ENCODE results near the gene NINJ2.

Gene NINJ2

GRCh38 chr12:593396-594270 is 69.6 kb downstream of the NINJ2 start:
- Histone ChIP-seq H3K4me2 (ENCODE audit: low read length) (no peak overlapping the region), H3K9ac (no peak overlapping the region), H3K79me2 (no peaks in the 10 kb centered on the region), H3K4me1 (no peaks in the 10 kb centered on the region), H2AFZ (no peak overlapping the region), H3K27ac (no peak overlapping the region), H3K4me3 (ENCODE audit: low read depth, low read length) (no peak overlapping the region), H3K27me3 (ENCODE audit: control insufficient read depth, insufficient read depth, low read length) (no peaks in the 10 kb centered on the region), H3K36me3 (ENCODE audit: control insufficient read depth, insufficient read depth, low read length) (no peaks in the 10 kb centered on the region), H3K9me3 (ENCODE audit: control insufficient read depth, low read length) (no peaks in the 10 kb centered on the region)
- TF ChIP-seq CTCF (IDR thresholded peaks at IDR 0.05) = no peak

GRCh38 chr12:592024-592505 is 71.2 kb downstream of the NINJ2 start:
- Histone ChIP-seq H3K4me3 (ENCODE audit: low read depth, low read length) (no peak overlapping the region), H2AFZ (no peak overlapping the region), H3K9me3 (ENCODE audit: control insufficient read depth, low read length) (no peaks in the 10 kb centered on the region), H3K79me2 (no peaks in the 10 kb centered on the region), H3K4me1 (no peaks in the 10 kb centered on the region), H3K27me3 (ENCODE audit: control insufficient read depth, insufficient read depth, low read length) (no peaks in the 10 kb centered on the region), H3K4me2 (ENCODE audit: low read length) (no peak overlapping the region), H3K27ac (no peak overlapping the region), H3K36me3 (ENCODE audit: control insufficient read depth, insufficient read depth, low read length) (no peaks in the 10 kb centered on the region), H3K9ac (no peak overlapping the region)
- TF ChIP-seq CTCF (IDR thresholded peaks at IDR 0.05) = no peak

GRCh38 chr12:591167-592023 is 71.8 kb downstream of the NINJ2 start:
- H3K27me3 ChIP-seq (ENCODE audit: control insufficient read depth, insufficient read depth, low read length) = no peaks in the 10 kb centered on the region
- H3K27ac ChIP-seq = no peak overlapping the region
- H3K9me3 ChIP-seq (ENCODE audit: control insufficient read depth, low read length) = no peaks in the 10 kb centered on the region
- TF ChIP-seq CTCF (IDR thresholded peaks at IDR 0.05) = no peak
- no peaks in the 10 kb centered on the region for H3K4me1 ChIP-seq
- no peaks in the 10 kb centered on the region for H3K36me3 ChIP-seq (ENCODE audit: control insufficient read depth, insufficient read depth, low read length)
- no peak overlapping the region for H2AFZ ChIP-seq
- H3K79me2 ChIP-seq = no peaks in the 10 kb centered on the region
- no peak overlapping the region for H3K9ac ChIP-seq
- no peak overlapping the region for H3K4me3 ChIP-seq (ENCODE audit: low read depth, low read length)
- H3K4me2 ChIP-seq (ENCODE audit: low read length) = no peak overlapping the region

GRCh38 chr12:590206-590750 is 73.0 kb downstream of the NINJ2 start:
- Histone ChIP-seq H3K9ac (no peak overlapping the region), H3K4me1 (no peaks in the 10 kb centered on the region), H3K4me3 (ENCODE audit: low read depth, low read length) (no peak overlapping the region), H3K4me2 (ENCODE audit: low read length) (no peak overlapping the region), H3K27ac (no peak overlapping the region), H2AFZ (no peak overlapping the region), H3K9me3 (ENCODE audit: control insufficient read depth, low read length) (no peaks in the 10 kb centered on the region), H3K36me3 (ENCODE audit: control insufficient read depth, insufficient read depth, low read length) (no peaks in the 10 kb centered on the region), H3K79me2 (no peaks in the 10 kb centered on the region), H3K27me3 (ENCODE audit: control insufficient read depth, insufficient read depth, low read length) (no peaks in the 10 kb centered on the region)
- no peak for TF ChIP-seq CTCF (IDR thresholded peaks at IDR 0.05)
